Melanocyte of skin (primary cell): Measurements from ENCODE around the gene OR52K1. TPM values are rescaled to one million over a fixed set of nuclear protein-coding genes. Genes with fewer than 3 reads are reported as not detected.

Experiments
- total RNA-seq, 2 donors: library from RNA; depleted of rRNA; stranded (reverse); fragments of >200 nt; gene quantifications; 2 replicates each; pipeline ENCODE4 v1.2.3, GENCODE V29; 2012

OR52K1 gene
- total RNA-seq = under 1 TPM; under 0.01 TPM

DNA sequence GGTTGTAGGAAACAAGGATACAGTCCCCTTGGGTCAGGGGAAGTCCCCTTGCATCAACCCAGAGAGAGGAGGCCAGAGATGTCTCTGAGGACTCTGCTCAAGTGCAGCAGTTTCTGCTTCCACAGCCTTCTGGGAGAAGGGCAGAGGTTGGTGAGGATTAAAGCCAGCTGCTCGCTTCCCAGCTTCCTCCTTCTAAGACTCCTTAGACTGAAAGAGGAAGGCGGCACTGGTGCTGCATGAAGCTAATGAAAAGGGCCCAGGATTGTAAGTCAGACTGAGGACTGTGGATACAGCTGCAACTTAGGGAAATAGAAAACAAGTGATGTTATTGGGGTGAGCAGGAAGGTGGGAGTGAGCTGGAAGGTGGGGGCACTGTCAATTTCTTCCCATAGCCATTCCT is at the start of gene OR52K1:
Gene OR52K1 (plus strand): TSS at position 202 of the 400 bp plus-strand sequence. CDS start 6,255 bp downstream, outside the sequence.

DNA sequence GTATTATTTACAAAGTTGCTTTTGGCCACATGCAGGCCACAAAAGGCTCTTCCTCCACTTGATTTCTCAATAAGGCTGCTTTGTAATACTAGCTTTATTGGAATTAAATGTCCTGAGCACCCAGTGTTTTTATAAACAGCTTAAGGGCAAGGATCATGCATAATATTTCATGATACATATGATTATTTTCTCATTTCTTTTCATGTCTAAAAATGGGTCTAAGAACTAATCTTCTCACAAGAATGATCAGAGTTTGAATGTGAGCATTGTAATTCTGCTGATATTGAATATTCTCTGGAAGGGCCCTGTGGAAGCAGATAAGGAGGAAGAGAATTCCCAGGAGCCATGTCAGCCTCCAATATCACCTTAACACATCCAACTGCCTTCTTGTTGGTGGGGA is 33.5 kb upstream of the OR52K1 start, which contains the start of gene OR52K2:
Gene OR52K2 (plus strand): TSS at position 301 of the 400 bp plus-strand sequence. CDS start 45 bp downstream, at position 346.

Other genes with a start within 250 kb of the OR52K1 start
- gene OR52B4, start 114.3 kb upstream of the OR52K1 start, total RNA-seq = not detected
- 100 to 1,000 TPM in 1 of 2 donors, 10 to 100 TPM in 1; 57.5 to 100 TPM for gene TRIM21, start 88.9 kb upstream of the OR52K1 start, total RNA-seq
- gene OR52K2, start 33.4 kb upstream of the OR52K1 start, total RNA-seq = under 1 TPM; 0.34 to 1.00 TPM
- not detected for gene OR52M1, start 62.5 kb downstream of the OR52K1 start, total RNA-seq
- not detected for gene OR52I2, start 99.1 kb downstream of the OR52K1 start, total RNA-seq
- gene OR52I1, start 111.4 kb downstream of the OR52K1 start, total RNA-seq = not detected
- gene TRIM68, start 125.6 kb downstream of the OR52K1 start, total RNA-seq = 10 to 100 TPM in 1 of 2 donors, 1 to 10 TPM in 1; 8.3 to 10.7 TPM
- not detected for gene OR51D1, start 154.8 kb downstream of the OR52K1 start, total RNA-seq
- gene OR51E1, start 161.3 kb downstream of the OR52K1 start, total RNA-seq = not detected
- not detected for gene OR51E2, start 215.2 kb downstream of the OR52K1 start, total RNA-seq
- not detected for gene MMP26, start 222.1 kb downstream of the OR52K1 start, total RNA-seq